NCI-H2029 treated with DMSO at 0.1 percent for 48 hours (cell line): ENCODE measurements around the gene ILDR1.

Experiments used
- DNase-seq: peaks from one replicate; lab custom pipeline; 2025; lab: John Stamatoyannopoulos, UW

ILDR1 gene

DNA sequence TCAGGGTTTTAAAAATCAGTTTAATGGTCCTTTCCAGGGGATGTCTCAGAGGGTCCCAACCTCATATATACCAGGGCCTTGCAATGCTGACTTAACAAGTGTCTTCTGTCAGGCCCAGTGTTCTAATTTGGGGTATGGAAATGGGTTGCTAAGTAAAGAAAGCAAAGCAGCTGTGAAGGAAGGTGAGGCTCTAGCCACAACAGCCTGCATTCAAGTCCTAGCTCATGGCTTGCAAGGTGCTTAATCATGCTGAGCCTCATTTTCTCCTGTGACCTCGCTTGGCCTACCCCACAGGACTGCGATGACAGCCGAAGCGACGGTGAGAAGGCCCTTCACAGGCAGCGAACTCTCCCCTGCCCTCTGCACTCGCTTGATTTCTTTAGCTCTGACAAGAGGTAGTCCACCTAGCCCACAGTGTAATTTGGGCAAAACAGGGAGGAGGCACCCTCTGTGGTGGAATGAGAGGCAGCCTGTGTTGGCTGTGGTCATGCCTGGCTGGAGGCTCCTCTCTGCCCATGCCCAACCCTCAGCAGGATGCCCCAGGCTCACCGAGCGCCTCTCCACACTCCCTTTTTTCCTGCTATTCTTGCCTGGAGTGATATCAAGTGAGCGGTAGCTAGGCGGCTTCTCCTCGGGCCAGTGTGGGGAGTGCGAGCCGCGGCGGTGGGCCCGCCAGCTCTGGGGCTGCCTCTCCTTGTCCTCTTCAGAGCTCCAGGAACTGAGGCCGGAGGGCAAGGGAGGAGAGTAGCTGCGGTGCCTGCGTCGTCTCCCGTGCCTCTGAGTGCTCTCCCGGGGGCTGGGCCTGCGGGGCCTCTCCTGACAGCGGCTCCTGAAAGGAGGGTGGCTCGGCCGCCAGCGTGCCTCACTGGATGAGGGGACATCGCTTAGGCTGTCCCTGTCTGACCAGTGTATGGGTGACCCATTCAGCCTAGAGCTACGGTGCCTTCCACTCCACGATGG is 29.2 kb downstream of the ILDR1 start:
- no peak for DNase-seq

DNA sequence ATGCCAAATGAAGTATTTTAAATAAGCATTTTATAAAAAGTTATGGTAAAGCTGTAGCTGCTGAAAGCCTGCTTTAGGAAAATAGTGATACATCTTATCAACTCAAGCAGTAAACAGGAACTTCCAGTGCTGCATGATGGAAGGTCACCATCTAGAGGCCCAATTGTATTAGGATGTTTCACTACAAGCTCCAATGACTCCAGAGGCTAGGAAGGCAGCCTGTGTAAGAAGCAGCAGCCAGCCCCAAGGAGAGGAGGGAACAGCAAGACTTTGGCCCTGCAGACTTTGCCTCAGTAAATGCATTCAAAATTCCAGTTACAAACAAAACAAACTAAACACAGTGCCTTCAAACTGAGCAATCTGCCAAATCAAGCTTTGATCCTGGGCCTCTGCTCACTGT is 32.1 kb downstream of the ILDR1 start:
- no peak for DNase-seq

DNA sequence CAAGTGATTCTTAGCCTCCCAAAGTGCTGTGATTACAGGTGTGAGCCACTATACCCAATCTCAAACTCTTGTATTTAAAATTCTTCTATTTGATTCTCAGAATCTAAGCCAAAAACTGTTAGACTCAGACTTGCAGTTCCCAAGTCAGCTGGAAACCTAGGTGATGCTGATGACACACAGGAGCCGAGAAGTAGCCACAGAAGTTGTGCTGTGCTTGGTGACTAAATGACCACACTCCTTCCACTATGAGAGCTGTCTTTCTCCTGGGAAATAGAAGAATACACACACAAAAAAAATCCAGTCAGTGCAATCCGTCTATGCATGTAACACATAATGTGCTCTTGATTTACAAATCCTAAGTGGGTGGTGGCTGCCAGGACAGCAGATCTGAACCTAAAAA is 33.9 kb downstream of the ILDR1 start:
- DNase-seq = no peak

DNA sequence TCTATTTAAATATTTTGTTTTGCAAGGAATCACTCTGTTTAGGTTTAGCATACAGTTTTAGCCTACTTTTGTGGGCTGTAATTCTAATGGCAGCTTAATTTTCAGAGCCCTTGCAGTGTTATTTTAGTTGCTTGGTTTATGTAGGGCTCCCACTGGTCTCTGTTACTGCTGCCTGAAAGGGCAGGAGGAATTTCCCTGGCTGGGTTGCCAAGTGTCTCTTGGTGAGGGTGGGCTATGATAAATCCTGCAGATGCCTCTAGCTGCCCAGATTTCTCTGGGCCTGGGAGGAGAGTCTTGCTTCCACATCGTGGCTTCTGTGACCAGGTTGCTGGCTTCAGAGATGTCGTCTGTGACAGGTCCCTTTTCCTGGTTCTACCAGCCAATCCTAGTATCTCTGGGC is 36.2 kb downstream of the ILDR1 start:
- no peak for DNase-seq

DNA sequence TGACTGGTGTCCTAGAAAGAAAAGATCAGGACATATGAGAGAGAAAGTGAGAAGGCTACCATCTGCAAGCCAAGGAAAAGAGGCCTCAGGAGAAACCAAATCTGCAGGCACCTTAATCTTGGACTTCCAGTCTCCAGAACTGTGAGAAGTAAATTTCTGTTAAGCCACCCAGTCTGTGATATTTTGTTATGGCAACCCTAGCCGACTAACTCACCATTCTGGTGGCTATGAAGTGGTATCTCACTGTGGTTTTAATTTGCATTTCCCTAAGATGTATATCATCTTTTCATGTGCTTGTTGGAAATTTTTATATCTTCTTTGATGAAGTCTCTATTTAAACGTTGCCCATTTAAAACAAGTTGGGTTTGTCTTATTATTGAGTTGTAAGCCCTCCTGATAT is 40.6 kb downstream of the ILDR1 start:
- no peak for DNase-seq

DNA sequence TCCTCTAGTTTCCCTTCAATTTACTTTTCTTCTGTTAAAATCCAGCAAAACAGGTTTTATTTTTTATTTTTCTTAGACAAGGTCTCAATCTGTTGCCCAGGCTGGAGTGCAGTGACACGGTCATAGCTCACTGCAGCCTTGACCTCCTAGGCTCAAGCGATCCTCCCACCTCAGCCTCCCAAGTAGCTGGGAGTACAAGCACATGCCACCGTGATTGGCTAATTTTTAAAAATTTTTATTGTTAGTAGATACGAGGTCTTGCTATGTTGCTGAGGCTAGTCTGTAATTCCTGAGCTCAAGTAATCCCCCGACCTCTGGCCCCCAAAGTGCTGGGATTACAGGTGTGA is 41.6 kb downstream of the ILDR1 start:
- no peak for DNase-seq

DNA sequence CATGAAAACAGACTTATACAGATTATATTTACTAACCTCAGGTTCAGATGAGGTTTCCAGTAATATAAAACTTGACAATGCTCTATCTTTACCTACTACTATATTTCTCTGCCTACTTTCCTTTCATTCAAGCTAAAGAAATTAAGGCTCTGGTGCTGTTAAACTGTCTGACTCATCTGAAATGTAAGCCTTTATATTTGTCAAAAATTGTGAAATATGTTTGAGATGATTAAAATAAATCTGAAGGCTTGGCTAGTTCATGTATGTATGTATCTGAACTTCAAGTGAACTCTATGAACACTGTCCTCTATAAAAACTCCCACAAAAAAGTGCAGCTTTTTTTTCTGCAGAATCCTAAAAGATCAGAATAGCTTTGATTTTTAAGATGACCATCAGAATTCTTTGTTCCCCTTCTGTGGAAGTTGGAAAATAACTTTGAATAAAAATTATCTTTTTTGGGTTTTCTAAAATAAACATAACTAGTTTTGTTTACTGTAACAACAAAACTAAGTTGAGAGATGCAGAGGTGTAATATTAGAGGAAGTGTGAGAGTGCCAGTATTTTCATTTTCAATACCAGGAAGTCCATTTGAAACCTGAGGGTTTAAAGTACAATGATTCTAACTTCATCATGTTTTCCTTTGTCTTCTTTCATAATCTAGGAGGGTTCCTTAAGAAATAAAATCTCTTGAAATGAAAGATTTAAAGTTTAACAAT is 42.2 kb downstream of the ILDR1 start:
- DNase-seq = no peak

DNA sequence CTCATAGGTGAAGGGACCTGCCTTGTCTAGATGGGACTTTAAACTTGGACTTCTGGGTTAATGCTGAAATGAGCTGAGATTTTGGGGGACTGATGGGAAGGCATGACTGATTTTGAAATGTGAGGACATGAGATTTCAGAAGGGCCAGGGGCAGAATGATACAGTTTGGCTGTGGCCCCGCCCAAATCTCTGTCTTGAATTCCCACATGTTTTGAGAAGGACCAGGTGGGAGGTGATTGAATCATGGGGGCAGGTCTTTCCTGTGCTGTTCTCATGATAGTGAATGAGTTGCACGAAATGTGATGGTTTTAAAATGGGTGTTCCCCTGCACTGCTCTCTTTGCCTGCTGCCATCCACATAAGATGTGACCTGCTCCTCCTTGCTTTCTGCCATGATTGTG is 42.8 kb downstream of the ILDR1 start:
- DNase-seq = no peak

DNA sequence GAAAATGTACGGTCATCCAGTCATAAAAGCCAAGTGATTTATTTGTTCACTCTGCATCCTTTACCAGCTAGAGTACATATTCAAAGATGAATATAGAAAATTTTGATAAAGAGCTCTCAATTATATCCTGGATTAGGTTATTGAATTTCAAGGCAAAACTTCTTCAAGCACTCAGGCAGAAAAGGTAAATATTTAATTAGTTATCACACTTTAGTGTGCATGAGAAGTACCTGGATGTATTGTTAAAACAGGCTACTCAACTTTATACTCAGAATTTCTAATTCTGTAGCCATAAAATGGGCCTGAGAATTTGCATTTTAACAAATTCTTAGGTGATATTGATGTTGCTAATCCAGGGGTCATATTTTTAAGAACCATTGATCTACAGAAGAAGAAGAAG is 45.3 kb downstream of the ILDR1 start:
- DNase-seq = peak; percentile 12

DNA sequence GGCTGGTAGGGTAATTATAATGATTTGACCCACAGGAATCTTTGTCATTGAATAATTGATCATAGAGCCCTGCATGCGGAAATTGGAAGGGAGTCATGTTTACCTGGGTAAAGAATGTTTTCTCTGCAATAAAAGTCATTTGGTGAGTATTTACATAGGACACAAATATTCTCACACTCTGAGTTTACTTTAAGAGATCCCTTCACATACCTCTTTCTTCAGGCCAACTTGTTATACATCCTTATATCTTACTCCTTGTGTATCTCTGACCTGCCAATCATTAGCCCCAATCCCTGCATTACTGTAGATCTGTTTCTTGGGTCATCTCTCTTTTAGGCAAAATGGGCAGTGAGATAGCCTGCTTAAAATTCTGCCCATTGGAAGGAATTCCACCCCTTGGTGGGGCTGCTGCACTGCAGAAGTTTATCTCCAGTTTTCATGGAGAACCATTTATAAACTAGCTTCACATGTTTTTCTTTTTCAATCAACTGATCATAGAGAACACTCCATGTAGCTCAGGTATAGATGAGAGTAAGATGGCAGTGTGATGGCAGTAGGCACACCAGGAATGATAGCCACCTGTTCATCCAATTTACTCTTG is 46.2 kb downstream of the ILDR1 start:
- no peak for DNase-seq

DNA sequence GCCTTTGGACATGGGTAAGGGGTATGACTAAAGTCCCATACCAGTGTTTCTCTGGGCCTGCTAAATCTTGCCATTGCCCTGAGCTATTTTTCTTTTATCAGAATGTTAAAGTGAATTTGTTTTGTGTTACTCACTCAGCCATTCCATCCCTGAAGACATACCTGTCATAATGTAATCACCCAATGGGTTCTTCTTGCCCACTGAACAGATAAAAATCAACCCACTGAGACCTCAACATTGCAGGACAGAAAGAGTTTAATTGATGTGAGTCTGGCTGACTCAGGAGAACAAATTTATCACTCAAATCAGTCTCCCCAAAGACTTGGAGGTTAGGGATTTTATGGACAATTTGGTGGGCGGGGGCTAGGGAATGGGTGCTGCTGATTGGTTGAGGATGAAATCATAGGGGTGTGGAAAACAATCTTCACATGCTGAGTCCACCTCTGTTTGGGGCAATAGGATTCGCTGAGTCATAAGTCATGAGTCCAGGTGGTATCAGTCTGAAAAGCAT is 47.4 kb downstream of the ILDR1 start:
- no peak for DNase-seq

DNA sequence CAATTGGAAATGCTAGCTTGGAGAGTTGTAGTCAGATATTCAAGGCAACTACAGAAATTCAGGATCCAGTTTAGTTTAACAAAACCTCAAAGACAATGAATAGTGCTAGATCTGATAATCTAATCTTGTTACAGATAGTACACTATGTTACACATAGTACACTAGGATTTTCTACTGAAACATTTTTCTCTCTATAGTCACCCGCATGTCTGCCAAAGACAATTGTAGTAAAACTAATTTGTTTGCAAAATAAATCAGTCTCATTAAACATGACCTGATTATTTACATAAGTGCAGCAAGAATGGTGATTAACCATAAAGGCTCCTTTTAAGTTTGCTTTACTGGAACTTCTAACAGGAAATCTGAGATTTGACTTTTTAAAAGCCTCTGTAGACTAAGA is 52.0 kb downstream of the ILDR1 start:
- DNase-seq = no peak

DNA sequence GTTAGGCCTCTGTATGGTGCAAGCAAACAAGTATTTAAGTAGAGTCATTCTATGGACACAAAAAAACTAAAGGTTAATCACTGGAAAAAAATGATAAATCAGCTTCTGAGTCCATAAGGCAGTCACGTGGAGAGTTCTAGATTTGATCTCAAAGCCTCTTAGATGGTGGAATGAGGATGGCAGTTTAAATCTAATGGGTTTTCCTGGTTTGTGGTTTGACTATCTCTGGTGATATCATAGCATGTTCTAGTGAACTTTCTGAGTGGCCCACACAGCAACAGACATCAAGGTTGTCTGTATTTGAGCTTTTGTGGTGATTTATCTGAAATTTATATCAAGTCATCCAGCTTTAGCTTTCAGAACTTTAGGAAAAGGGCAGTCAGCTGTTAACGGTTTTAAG is 52.4 kb downstream of the ILDR1 start:
- DNase-seq = no peak

DNA sequence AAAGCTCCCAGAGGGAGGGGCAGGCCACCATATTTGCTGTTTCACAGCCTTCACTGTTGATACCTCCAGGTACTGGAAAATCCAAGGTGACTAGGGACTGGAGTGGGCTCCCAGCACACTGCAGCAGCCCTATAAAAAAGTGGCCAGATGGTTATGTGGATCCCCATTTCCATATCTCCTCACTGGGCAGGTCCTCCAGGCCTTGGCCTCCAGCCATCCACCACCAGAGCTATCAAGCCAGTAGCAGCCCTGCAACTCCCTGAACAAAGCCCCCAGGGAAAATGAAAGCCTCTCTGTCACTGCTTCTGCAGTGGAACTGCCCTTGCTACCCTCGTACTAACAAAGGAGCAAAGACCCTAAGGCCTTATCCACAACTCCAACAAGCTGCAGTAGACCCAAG is 58.4 kb downstream of the ILDR1 start:
- DNase-seq = no peak

DNA sequence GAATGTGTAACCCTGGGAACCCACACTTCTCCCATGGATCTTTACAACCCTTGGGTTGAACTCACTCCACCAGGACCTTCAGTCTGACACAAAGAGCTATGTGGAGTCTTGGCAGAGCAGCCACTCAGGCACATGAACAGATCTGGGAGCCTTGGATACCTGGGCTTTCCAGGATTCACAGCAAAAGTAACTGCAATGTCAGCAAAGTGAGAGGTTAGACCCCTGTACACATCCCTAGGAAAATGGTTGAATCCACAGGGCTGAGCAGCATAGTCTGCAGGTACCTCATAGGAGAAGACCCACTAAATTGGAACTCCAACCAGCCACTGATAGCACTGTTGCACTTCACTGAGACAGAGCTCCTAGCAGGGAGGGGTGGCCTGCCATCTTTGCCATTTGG is 59.6 kb downstream of the ILDR1 start:
- DNase-seq = no peak

DNA sequence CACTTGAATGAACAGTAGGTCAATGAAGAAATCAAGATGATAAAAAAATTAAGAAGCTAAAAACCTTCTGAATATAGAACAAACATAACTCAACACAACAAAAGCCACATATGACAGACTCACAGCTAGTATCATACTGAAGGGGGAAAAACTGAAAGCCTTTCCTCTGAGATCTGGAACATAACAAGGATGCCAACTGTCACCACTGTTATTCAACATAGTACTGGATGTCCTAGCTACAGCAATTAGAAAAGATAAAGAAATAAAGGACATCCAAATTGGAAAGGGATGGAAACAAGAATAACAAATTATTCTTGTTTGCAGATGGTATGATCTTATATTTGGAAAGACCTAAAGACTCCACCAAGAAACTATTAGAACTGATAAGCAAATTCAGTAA is 60.8 kb downstream of the ILDR1 start:
- no peak for DNase-seq

DNA sequence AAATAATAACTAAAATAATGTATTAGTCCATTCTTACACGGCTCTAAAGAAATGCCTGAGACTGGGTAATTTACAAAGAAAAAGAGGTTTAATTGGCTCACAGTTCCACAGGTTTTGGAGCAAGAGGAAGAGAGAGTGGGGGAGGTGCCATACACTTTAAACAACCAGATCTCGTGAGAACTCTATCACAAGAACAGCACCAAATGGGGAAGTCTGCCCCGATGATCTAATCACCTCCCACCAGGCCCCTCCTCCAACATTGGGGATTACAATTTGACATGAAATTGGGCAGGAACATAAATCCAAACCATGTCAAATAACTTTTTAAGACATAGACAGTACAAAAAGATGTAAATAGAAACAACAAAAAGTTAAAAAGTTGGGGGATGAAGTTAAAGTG is 63.2 kb downstream of the ILDR1 start:
- no peak for DNase-seq

DNA sequence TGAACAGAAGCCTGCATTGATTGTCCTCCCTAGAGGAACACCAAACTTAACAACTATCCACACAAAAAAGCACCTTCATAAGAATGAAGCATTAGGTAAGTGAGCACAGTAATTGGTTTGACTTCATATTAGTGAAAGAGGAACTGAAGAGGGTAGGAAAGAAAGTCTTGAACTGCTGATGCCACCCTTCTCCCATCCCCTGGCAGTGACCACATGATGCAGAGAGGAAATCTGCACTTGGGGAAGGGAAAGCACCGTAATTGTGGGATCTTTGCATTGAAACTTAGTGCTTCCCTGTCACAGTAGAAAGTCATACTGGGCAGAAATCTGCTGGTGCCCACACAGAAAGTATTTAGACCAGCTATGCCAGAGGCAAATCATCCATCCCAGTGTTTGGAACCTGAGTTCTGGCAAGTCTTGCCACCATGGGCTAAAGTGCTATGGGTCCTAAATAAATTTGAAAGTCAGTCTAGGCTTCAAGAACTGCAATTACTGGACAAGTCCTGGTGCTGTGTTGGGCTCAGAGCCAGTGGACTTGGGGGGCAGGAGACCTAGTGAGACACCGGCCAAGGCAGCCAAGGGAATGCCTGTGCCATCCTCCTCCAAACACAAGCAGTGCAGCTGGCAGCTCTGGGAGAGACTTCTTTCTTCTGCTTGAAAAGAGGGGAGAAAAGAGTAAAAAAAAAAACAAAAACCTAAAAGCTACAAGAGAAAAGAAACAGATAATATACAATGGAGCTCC is 64.2 kb downstream of the ILDR1 start:
- no peak for DNase-seq

DNA sequence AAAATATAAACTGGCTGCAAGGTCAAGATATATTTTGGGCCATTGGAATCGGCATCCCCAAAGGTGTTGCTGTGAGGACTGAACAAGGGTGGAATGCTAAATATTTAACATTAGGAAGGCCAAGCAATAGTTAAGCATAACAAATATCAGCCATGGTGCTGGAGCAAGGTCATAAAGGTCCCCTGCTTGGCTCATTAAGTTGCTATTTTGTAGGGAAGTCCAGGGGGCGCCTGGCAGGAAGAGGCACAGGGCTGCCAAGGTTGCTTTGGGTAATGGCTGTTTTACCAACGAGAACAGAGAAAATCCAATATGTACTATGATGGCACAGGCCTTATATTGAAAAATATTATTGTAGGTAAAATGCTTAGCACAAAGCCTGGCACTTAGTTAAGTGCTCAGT is 65.7 kb downstream of the ILDR1 start:
- DNase-seq = no peak

DNA sequence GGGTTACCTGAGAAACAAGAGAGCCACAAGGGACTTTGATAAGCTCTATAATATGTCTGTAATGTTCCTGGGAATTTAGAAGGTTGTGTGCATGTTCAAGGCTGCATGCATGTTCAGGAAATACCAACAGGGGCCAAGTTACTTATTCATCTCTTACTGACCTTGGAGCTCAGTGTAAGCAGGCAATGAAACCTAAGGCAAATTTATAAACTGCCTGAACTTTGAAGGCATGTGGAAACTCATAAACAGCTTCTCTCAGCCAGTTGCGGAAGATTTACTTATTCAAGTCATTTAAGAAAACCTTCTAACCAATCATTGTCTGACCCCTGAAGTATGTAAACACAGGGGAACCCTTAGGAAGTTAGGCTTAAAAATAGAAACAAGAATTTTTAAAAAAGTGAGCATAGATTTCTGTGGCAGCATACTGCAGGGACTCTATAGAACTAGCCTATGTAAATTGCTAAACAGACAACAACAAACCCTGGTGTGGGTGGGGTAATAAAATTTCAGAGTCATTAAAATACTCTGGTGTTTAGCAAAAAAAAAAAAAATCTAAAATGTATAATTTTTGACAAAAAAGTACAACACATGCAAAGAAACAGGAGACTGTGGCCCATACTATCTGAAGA is 70.6 kb downstream of the ILDR1 start:
- no peak for DNase-seq

DNA sequence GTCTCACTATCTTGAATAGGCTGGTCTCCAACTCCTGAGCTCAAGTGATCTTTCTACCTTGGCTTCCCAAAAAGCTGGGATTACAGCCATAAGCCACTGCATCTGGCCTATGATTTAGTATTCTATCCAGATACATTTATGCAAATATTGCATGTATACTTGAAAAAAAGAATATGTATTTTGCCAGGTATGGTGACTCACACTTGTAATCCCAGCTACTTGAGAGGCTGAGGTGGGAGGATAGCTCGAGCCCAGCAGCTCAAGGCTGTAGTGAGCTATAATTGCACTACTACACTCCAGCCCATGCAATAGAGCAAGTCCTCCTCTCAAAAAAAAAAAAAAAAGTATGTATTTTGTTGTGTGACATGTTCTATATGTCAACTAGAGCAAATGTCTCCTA is 73.4 kb downstream of the ILDR1 start:
- DNase-seq = no peak

DNA sequence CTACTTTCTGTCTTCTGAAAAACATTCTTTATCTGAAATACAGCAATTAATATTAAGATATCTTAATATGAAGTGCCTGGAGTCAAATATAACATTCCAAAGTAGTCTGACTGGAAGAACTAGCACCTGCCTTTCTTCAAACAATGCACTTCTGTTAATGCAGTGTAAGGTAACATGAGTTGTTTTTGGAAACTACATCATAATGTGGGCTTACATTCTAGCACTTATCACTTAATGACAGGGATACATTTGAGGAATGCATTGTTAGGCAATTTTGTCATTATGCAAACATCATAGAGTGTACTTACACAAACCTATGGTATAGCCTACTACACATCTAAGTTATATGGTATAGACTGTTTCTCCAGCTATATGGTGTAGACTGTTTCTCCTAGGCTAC is 78.6 kb downstream of the ILDR1 start:
- peak; percentile 6 for DNase-seq
